Gastrocnemius medialis (tissue), 4 donors: ENCODE data around the gene AFG3L2.

ENCODE experiments used
- CTCF ChIP-seq, 5 experiments: fragments of 450-650 bp in 3 of 5; fragments of 200-600 bp in 2 of 5; sonication (generic) in 2 of 5; IDR thresholded peaks in 4 of 5; conservative IDR thresholded peaks in 1 of 5; 1 replicate in 4 of 5; 2 replicates in 1 of 5; pipeline ENCODE4 v1.5.1; 2016 to 2019; ENCODE audit warnings: antibody characterized with exemption in 5 of 5, mild to moderate bottlenecking in 3 of 5, moderate library complexity in 3 of 5
- POLR2A ChIP-seq, 2 donors: fragments of 450-650 bp; IDR thresholded peaks; one replicate each; pipeline ENCODE4 v1.6.1; 2017; ENCODE audit warnings: antibody characterized with exemption in 2 of 2, mild to moderate bottlenecking in 2 of 2, moderate library complexity in 2 of 2

DNA sequence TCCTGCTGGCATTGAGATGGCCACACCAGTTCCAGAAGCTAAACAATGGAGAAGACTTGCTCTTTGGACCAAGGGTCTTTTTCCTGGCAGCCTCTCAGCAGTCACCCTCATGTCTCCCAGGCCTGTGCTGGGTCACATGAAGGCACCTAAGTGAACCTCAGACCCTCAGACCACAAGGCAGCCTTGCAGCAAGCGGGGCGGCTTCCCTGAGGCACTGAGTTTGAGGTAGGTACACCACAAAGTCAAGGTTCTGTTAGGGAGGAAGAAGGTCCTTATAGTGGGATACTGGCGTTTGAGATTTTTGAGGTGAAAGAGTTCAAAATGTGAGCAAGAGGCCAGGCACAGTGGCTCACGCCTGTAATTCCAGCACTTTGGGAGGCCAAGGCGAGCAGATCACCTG lies 22.2 kb upstream of the AFG3L2 start:
- no peak for TF ChIP-seq CTCF (IDR thresholded peaks at IDR 0.05 in 4 of 5, conservative IDR thresholded peaks at IDR 0.05 in 1 of 5)
- no peak for TF ChIP-seq POLR2A (IDR thresholded peaks at IDR 0.05)
